Smooth muscle cell (in vitro differentiated cells): ENCODE results near the gene SPOPL. TPM values are rescaled to one million over a fixed set of nuclear protein-coding genes. Genes with fewer than 3 reads are reported as not detected.

Source experiments
- DNase-seq: peaks from one replicate; lab custom pipeline; 2025; ENCODE audit not compliant: unreplicated experiment; lab: John Stamatoyannopoulos, UW
- H2AFZ ChIP-seq: fragments of 200-600 bp; sonication (generic); 2 replicates; pipeline ENCODE4 v1.6.0; 2016; ENCODE audit warnings: antibody characterized with exemption, low read depth, mild to moderate bottlenecking
- H3F3A ChIP-seq: fragments of 200-600 bp; sonication (generic); 2 replicates; pipeline ENCODE4 v1.6.0; 2017; ENCODE audit warnings: antibody characterized with exemption, low read depth
- H3K27ac ChIP-seq: fragments of 200-600 bp; sonication (generic); 2 replicates; pipeline ENCODE4 v1.5.1; 2016; ENCODE audit warnings: low read depth, mild to moderate bottlenecking
- H3K27me3 ChIP-seq: fragments of 200-600 bp; sonication (generic); 2 replicates; pipeline ENCODE4 v1.6.1; 2016; ENCODE audit warnings: low read depth, mild to moderate bottlenecking
- H3K36me3 ChIP-seq: fragments of 200-600 bp; sonication (generic); 2 replicates; pipeline ENCODE4 v1.5.1; 2016; ENCODE audit warnings: low read depth
- H3K4me1 ChIP-seq: fragments of 200-600 bp; sonication (generic); 2 replicates; pipeline ENCODE4 v1.5.1; 2016; ENCODE audit warnings: low read depth
- H3K4me2 ChIP-seq: fragments of 200-600 bp; sonication (generic); 2 replicates; pipeline ENCODE4 v1.6.0; 2016; ENCODE audit warnings: mild to moderate bottlenecking
- H3K4me3 ChIP-seq: fragments of 200-600 bp; sonication (generic); 2 replicates; pipeline ENCODE4 v1.5.1; 2016; ENCODE audit warnings: mild to moderate bottlenecking
- H3K79me2 ChIP-seq: fragments of 200-600 bp; sonication (generic); 2 replicates; pipeline ENCODE4 v1.6.0; 2016; ENCODE audit warnings: low read depth, mild to moderate bottlenecking
- H3K9ac ChIP-seq: fragments of 200-600 bp; sonication (generic); 2 replicates; pipeline ENCODE4 v1.6.0; 2016; ENCODE audit warnings: low read depth
- H3K9me3 ChIP-seq: fragments of 200-600 bp; sonication (generic); replicated peaks from 2 replicates; pipeline ENCODE4 v1.5.1; 2016; ENCODE audit warnings: low read depth
- H4K20me1 ChIP-seq: fragments of 200-600 bp; sonication (generic); 2 replicates; pipeline ENCODE4 v1.6.0; 2016; ENCODE audit warnings: low read depth
- WGBS: methylation state at CpG from one replicate; pipeline ENCODE4 v1.1.7; 2016; ENCODE audit warnings: low lambda C conversion rate; 5-methylcytosine and 5-hydroxymethylcytosine counted together
- polyA plus RNA-seq: library from polyadenylated mRNA; unstranded; fragments of >200 nt; fragmentation: Nextera tagmentation; extraction: Ambion mirVana; gene quantifications from 2 replicates; pipeline ENCODE4 v1.2.1, GENCODE V29; 2016
- total RNA-seq: library from RNA; depleted of rRNA; stranded (reverse); fragments of >200 nt; gene quantifications from 2 replicates; pipeline ENCODE4 v1.2.3, GENCODE V29; 2014
- TF ChIP-seq, protein P1 (sequence below): fragments of 200-600 bp; sonication (generic); IDR thresholded peaks from 2 replicates; pipeline ENCODE4 v1.5.1; 2017; ENCODE audit warnings: borderline replicate concordance, mild to moderate bottlenecking, antibody characterized with exemption; ENCODE audit not compliant: insufficient read depth, poor library complexity, severe bottlenecking

SPOPL gene
- total and polyA plus RNA-seq, 2 experiments from 2014 or later: 3.7 to 27.7 TPM

DNA sequence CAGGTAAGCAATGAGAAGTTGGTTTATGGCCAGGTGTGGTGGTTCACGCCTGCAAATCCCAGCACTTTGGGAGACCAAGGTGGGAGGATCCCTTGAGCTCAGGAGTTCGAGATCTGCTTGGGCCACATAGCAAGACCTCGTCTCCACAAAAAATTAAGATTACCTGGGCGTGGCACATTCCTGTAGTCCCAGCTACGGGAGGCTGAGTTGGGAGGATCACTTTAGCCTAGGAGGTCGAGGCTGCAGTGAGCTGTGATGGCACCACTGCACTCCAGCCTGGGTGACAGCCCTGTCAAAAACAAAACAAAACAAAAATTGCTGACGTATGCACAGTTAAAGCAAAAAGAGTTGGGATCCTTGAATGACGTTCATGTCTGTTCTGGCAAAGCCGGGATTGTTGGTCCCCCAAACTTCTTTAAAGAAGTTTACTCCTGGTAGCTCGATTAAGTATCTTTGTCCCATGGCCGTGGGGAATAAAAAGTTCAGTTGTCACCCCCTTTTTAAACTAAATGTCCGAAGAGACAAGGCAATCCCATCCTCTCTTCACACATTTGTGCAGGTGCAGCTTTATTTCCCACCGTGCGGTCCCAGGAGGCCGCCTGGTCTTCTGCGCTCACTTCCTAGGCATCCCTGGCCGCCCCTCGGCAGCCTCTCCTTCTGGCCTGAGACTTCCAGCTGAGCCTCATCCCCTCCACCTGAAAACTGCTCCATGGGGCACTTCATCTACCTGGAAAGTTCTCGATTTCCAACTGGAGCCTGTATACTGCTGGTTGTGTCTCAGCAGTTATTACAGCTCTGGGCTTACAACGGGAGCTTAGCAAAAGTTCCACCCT is 762 bp upstream of the SPOPL start:
- peaks cover 29% of the 10 kb centered on the region for H4K20me1 ChIP-seq
- H3K79me2 ChIP-seq: peaks cover 38% of the 10 kb centered on the region
- no peaks in the 10 kb centered on the region for H3K27me3 ChIP-seq
- TF ChIP-seq, protein P1, sequence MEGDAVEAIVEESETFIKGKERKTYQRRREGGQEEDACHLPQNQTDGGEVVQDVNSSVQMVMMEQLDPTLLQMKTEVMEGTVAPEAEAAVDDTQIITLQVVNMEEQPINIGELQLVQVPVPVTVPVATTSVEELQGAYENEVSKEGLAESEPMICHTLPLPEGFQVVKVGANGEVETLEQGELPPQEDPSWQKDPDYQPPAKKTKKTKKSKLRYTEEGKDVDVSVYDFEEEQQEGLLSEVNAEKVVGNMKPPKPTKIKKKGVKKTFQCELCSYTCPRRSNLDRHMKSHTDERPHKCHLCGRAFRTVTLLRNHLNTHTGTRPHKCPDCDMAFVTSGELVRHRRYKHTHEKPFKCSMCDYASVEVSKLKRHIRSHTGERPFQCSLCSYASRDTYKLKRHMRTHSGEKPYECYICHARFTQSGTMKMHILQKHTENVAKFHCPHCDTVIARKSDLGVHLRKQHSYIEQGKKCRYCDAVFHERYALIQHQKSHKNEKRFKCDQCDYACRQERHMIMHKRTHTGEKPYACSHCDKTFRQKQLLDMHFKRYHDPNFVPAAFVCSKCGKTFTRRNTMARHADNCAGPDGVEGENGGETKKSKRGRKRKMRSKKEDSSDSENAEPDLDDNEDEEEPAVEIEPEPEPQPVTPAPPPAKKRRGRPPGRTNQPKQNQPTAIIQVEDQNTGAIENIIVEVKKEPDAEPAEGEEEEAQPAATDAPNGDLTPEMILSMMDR: no peak
- WGBS: 58% methylated on average over 20 of the region's 20 CpGs
- H3K9me3 ChIP-seq: no peaks in the 10 kb centered on the region
- no peaks in the 10 kb centered on the region for H3K36me3 ChIP-seq
- peak overlapping the region; percentile 45 for H3K9ac ChIP-seq
- no peak for DNase-seq
- H3K4me3 ChIP-seq: peak overlapping the region; percentile 92
- H3K4me1 ChIP-seq: peaks cover 6% of the 10 kb centered on the region
- H3K27ac ChIP-seq: peak overlapping the region; percentile 44
- no peaks in the 10 kb centered on the region for H3F3A ChIP-seq
- peak overlapping the region; percentile 92 for H2AFZ ChIP-seq
- peak overlapping the region; percentile 93 for H3K4me2 ChIP-seq

DNA sequence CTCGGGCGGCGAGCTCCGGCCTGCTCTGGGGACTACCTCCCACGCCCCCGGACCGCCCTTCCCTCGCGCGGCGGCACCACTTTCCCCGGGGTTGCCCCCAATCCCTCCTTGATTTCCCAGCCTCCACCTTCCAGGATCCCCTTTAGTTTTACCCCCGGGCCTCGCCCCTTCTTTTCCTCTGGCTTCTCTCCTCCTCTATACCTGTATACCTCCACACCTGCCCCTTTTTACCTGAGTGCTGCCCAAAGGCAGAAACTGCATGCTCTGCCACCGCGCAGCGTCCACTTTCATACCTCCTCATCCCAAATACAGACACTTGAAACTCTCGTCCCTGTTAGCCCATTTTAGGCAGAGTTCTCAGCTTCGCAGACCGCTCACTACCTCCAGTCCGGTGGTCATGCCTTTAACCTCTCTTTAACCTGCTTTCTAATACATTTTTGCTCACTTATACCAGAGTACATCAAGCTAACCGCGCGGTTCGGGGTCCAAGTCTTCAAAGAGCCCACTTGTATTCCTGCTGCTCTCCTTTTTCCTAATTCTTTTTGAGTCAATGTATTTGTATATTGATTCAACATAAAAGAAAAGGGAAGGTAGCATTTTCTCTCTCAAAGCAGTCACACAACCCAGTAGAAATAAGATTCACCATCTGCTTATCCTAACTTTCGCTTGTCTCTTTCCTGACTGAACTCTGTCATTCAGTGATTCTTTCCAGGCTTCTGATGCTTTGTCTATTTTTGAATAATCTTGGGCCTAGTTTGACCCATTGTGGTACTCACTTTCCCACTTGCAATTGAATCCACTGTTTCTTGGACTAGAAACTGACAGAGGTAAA is 901 bp downstream of the SPOPL start:
- no peaks in the 10 kb centered on the region for H3F3A ChIP-seq
- WGBS: 2% methylated on average over 26 of the region's 26 CpGs
- H3K79me2 ChIP-seq: peaks cover 55% of the 10 kb centered on the region
- TF ChIP-seq, protein P1: no peak
- H3K9me3 ChIP-seq: no peaks in the 10 kb centered on the region
- peak overlapping the region; percentile 71 for H3K9ac ChIP-seq
- H3K4me1 ChIP-seq: peaks cover 9% of the 10 kb centered on the region
- H3K4me2 ChIP-seq: peak overlapping the region; percentile 93
- DNase-seq: no peak
- H3K27me3 ChIP-seq: no peaks in the 10 kb centered on the region
- peaks cover 45% of the 10 kb centered on the region for H4K20me1 ChIP-seq
- peak overlapping the region; percentile 92 for H3K4me3 ChIP-seq
- no peaks in the 10 kb centered on the region for H3K36me3 ChIP-seq
- H2AFZ ChIP-seq: peak overlapping the region; percentile 88
- H3K27ac ChIP-seq: peak overlapping the region; percentile 73

DNA sequence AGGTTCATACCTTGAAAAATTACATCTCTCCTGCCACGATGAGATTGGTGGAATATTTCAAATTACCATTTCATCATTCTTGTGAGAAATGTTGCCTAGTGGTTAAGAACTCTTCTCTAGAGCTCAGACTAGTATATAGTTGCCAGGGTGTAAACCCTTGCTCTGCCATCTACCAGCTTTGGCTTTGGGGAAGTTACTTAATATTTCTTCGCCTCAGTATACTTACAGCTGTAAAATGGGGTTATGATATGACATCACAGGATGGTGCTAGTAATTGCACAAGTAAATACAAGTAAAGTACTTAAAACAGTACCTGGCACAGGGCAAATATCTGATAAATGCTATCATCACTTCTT is 1.5 kb downstream of the SPOPL start:
- H3K4me3 ChIP-seq: peak overlapping the region; percentile 92
- H3K36me3 ChIP-seq: no peaks in the 10 kb centered on the region
- peaks cover 9% of the 10 kb centered on the region for H3K4me1 ChIP-seq
- H3K27ac ChIP-seq: peak overlapping the region; percentile 73
- peak overlapping the region; percentile 93 for H3K4me2 ChIP-seq
- H3K79me2 ChIP-seq: peaks cover 61% of the 10 kb centered on the region
- 56% methylated on average over 2 of the region's 2 CpGs for WGBS
- DNase-seq: no peak
- H3K9ac ChIP-seq: peak overlapping the region; percentile 71
- no peaks in the 10 kb centered on the region for H3F3A ChIP-seq
- H2AFZ ChIP-seq: no peak overlapping the region
- TF ChIP-seq, protein P1: no peak
- H4K20me1 ChIP-seq: peaks cover 51% of the 10 kb centered on the region
- H3K9me3 ChIP-seq: no peaks in the 10 kb centered on the region
- no peaks in the 10 kb centered on the region for H3K27me3 ChIP-seq
